HUDEP-2 (cell line): ENCODE data around the gene TFDP1.

Experiments used
- DNase-seq, 76 experiments: peaks; one replicate each; lab custom pipeline; 2025; ENCODE audit not compliant: unreplicated experiment in 76 of 76; lab: John Stamatoyannopoulos, UW

TFDP1 gene

DNA sequence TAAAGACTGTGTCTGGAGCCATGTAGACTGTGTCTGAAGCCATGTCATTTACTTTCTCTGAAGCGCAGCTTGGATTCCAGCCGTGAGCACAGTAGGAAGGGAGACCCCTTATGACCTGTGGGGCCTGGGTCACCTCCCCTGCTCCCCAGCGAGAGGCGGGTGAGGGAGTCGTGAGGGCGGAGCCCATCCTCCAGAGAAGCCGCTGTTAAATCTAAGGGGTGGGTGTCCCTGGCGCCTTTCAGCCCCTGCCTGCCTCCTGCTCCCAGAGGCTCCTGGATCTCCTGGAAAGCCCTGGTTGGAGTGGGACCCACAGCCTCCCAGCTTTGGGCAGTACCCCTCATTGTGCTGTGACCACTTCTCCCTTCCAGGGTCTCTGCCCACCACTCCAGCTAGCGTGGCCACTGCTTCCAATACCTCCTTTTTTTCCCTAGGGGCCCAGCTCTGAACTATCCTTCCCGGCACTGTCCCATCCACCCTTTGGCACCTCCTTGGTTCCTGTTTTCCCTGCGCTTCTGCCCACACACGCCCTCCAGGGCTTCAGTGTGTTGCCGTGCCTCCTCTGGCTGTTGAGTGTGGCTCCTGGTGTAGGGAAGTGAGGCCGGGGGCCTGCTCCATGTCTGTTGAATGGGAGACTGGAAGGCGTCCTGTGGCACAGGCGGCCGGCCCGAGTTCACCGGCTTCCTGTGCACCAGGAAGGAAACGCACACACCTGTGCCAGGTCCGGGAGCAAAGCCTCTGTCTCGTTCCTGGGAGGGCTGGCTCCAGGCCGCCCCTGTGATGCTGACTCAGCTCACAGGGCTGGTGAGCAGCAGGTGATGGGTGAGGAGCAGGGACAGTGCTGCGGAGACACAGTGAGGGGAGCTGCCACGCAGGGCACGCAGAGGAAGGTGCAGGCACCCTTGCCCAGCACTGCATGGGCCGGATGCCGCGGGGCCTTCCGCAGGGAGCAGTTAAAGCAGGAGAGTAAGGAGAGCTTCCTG lies 44.0 kb downstream of the TFDP1 start:
- no peak for DNase-seq

DNA sequence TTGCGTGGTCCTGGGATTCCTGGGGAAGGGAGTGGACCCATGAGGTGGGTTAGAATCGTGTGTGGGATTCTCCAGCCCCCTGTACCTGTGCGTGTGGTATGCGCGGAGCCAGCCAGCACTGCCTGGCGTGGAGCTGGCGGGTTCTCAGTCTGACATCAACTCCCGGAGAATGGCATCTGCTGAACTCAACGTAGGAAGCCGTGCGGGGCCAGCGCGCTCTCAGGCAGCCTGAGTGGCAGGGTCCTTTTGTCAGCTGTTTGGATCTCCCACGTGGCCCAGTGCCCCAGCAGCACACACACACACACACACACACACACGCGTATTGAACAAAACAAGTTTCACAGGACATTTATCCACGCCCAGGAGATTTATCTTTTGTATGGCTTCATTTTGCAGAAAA lies 45.3 kb downstream of the TFDP1 start:
- DNase-seq = no peak

DNA sequence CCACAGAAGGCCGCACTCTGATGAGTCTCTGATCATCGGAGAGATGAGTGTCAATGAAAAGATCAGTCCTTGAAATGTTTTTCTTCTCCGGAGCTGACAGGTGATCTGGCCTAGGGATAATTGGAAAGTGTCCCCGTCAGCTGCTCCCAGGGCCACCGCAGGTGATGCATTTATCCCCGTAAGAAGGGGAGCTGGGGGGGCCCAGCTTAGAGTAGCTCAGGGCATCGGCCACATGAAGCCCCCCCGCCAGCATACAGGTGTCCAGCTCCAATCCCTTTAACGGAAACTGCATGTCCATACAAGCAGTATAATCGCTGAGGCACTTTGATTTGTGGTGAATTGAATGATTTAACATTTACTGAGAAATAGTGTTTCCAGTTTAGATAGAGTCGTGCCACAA lies 45.7 kb downstream of the TFDP1 start:
- no peak for DNase-seq

DNA sequence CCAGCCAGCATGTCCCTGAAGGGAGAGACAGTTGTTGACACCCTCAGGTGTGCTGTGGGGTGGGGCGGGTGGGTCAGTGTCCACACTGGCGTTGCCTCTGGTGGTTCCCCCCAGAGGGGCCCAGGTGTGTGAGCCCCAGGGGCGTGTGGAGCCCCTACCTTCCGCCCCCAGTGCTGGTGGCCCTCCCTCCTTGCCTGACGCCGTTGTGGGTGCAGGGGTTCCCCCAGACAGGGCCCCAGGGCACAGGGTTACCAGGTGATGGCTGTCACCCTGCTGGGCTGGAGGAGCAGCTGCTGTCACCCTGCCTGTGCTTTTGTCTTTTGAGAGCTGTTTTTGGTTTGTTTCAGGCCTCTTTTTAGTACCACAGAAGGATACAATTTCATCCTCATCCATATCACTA lies 46.3 kb downstream of the TFDP1 start:
- no peak for DNase-seq

DNA sequence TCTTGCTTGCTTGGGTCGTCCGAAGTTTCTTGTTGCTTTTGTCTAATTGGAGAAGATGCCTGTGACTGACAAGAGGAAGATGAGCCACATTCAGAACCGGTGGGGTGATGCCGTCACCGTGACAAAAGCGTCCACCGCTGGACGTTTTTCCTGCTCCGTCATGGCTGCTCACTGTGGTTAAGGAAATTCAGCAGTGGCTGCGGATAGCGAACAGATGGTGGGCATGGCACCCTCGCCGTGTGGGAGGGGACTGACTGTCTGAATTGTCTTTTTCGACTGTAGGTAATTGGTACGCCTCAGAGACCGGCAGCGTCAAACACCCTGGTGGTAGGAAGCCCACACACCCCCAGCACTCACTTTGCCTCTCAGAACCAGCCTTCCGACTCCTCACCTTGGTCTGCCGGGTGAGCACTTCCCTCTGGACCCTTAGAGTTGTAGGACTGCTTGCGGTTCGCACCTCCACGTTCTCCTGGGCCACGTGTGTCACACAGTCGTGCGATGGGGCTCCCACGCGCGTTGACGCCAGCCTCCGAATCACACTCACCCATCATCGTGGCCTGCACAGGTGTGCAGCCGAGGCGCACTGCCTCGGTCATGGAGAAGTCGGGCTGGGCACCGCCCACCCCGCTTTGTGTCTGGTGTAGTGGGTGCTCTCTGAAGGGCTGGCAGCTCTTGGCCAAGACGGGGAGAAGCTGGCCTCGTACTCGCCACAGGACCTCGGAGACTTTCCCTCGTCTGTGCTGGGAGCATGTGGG lies 47.0 kb downstream of the TFDP1 start:
- DNase-seq = no peak

DNA sequence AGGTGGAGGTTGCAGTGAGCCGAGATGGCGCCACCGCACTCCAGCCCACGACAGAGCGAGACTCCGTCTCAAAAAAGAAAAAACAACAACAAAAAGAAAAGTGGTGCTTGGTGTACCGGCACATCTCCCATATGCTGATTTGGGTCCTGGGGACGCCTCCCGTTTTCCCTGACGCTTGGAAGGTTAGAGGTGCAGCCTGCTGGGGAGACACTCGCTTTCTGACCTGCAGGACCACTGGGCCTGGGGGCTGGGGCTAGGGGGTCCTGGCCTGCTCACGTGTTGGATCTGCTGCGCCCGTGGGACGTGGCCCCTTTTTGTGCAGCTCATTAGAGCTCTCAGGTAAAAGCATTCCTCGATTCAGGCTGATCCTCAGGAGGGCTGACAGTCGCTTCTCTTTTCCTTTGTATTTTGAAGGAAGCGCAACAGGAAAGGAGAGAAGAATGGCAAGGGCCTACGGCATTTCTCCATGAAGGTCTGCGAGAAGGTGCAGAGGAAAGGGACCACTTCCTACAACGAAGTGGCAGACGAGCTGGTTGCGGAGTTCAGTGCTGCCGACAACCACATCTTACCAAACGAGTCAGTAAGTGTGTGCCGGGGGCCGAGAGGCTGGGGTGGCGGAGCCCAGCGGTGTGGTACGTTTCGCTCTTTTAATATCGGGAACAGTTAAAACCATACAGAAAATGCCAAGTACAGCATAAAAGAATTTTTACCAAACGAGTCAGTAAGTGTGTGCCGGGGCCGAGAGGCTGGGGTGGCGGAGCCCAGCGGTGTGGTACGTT lies 48.3 kb downstream of the TFDP1 start:
- DNase-seq = no peak

DNA sequence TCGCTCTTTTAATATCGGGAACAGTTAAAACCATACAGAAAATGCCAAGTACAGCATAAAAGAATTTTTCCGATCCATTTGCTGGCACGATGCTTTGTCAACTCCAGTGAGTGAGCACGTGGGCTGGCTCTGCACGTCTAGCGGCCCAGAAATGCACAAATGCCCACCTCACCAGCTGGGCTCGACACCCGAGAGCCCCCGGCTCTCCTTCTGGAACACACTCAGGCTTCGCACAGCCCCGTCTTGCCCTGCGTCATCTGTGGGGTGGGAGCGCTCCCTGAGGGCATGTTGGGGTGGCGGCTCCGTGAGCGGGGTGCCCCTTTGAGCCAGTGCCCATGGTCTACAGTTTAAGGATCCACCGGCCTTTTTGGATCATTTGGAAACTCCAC lies 48.9 kb downstream of the TFDP1 start:
- DNase-seq = no peak

DNA sequence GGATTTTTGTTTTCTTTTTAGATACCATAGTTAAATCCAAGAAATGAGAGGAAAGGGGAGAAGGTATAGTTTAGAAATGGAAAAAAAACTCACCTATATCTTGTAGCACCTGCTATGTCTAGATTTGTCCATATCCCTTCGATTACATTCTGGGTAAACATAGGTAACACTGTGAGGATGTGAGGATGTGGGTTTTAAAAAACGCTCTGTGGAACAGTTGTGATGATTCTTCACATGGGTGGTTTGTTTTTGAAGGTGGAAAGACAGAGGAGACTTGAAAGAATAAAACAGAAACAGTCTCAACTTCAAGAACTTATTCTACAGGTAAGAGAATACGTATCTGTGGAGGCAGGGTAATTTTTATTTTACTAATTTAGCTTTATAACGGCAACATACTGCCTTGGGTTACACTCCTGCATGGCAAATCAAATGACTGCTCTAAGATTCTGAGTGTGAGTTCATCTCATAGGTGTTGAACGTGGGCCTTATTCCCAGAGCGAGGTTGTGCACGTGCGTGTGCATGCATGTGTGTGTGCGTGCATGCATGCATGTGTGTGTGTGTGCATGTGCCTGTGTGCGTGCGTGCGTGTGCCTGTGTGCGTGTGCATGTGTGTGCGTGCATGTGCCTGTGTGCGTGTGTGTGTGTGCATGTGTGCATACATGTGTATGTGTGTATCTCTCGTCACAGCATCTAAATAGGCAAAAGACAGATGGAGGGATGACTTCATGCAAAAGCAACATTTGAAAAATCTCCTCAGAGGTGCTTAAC lies 49.9 kb downstream of the TFDP1 start:
- DNase-seq = no peak

DNA sequence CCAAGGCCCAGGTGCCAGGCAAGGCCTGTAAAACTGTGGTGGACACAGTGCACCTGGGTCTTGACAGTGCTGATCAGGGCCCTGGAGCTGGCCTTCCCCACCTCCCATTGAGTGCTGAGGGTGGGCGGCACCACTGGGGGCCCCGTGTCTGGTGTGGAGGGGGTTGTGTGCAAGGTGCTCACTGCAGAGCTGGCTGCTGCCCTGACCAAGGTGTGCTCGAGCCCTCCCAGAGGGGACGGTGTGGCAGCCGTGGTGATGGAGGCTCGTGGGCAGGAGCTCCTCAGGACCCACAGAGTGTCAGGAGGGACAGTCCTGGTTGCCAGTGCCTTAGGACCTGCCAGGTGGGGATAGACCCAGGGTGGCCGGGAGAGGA lies 50.5 kb downstream of the TFDP1 start:
- no peak for DNase-seq

DNA sequence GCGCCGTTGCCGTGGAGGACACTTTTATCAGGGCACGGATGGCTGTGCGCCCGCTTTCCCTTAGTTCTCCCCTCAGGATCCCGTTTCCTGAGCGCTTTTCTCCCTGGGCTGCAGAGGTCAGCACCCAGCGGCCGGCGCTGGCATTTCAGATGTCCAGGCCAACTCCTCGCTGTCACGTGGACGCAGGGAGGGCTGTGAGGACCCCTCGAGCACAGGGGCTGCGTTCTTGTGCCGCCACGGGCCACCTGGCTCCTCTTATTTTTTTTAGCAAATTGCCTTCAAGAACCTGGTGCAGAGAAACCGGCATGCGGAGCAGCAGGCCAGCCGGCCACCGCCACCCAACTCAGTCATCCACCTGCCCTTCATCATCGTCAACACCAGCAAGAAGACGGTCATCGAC lies 51.2 kb downstream of the TFDP1 start:
- DNase-seq = no peak

DNA sequence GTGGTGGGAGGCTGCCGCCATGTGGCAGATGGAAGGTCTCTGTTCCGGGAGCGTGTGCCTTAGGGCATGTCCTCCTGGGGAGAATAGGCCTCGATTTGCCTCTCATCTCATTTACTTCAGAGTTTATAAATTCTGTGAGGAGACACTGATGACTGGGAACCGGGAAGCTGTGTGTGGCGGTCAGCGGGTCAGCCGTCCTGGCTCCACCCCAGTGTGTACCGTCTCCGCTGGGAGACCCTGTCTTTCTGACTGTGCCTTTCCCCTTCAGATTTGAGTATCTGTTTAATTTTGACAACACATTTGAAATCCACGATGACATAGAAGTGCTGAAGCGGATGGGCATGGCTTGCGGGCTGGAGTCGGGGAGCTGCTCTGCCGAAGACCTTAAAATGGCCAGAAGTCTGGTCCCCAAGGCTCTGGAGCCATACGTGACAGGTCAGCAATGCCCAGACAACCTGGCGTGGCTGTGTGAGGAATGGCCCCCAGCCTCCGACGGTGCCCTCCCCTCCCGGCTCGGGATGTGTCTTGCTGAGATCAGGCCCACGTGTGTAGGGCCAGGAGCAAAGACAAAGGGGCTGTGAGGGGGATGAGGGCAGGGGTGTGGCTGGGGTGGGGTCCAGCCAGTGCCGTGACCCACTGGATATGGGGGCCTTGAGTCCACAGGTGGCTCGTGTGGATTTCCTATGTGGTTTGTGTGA lies 51.9 kb downstream of the TFDP1 start:
- DNase-seq = no peak

DNA sequence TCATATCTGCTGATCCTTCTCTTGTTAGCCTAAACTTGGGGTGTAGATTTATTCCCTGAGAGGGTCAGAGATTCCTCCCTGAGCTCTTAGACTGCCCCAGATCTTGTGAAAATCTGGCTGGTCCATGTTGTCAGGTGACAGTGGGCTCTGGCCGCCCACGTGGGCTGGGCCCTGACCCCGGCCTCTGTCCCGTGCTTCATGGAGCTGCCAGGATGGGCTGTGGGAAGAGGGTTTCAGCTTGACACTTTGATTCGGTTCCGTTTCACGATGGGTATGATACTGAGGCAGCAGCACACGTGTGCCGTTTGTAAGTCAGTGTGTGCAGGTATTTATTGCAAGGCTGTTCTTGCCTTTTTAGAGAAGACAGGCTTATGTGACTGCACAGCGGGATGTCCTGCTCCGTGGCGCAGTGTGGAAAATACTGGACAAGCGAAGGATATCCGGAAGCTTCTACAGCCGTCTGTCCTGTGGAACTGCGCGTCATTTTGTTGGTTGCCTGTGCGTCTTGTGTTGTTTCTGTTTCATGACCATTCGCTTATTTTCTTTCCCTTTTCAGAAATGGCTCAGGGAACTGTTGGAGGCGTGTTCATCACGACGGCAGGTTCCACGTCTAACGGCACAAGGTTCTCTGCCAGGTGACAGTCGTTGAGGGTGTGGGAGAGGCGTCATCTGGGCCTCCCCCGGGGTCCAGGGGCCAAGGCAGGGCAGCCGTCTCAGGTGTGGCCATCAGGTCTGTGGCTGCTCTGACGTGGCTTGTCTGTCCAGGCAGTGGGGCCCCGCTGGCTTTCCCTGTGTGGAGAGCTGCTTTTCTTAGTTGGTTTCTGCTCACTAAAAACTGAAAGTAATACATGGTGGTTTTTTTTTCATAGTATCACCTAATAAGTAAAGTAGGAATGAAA lies 53.0 kb downstream of the TFDP1 start:
- no peak for DNase-seq

DNA sequence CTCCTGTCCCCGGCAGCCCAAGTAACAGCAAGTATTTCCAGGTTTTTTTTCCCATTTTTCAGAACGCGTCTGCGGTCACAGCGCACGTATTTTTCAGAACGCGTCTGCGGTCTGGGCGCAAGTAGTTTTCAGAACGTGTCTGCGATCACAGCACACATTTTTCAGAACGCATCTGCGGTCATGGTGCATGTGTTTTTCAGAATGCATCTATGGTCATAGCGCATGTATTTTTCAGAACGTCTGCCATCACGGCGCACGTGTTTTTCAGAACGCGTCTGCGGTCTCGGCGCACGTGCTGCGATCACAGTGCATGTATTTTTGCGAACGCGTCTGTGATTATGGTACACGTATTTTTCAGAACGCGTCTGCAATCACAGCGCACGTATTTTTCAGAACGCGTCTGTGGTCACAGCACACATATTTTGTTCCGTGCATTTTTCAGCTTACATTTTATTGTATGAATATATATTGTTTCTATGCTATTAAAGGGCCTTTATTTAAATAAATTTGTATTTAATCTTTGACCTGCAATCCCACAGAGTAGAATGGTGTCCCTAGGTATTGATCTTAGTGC lies 53.7 kb downstream of the TFDP1 start:
- no peak for DNase-seq

DNA sequence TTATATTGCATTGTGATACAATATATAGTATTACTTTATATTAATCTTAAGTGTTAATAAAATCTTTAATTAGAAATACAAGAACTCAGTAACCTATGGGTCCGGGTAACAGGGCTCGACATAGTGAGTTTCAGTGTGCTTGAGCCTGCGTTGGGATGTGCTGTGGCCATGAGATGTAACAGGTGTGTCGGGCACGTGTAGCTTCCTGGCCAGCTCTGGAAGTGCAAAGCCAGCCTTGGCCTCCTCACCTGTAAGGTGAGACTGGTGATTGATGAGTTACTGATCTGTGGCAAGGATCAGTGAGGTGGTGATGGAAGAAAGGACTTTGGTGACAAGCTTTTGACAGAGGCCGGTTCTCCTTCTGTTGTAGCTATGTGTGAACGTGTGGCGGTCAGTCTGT lies 54.3 kb downstream of the TFDP1 start:
- DNase-seq = no peak

DNA sequence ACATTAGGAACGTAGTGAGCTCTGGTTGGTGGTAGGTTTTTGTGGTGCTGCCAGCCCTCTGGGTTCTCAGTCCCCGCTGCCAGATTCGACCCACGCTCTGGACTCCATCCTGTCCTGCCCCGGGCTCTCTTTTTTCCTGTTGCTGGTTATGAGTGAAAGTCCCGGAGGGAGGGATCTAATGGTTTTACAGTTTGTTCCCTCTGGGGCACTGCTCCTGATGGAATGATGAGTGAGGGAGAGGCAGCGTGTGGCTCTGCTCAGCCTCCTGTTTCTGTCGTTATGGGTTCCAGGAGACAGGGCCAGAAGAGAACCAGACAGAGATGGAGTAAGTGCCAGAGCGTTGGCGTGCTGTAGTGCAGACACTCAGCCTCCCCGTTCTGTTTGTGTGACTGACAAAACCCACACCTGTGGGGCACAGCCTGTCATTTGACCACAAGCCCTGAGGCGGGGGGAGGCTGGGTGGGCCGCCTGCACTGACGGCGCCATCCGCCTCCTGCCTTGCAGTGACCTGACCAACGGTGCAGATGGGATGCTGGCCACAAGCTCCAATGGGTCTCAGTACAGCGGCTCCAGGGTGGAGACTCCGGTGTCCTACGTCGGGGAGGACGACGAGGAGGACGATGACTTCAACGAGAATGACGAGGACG lies 55.2 kb downstream of the TFDP1 start:
- DNase-seq = no peak

DNA sequence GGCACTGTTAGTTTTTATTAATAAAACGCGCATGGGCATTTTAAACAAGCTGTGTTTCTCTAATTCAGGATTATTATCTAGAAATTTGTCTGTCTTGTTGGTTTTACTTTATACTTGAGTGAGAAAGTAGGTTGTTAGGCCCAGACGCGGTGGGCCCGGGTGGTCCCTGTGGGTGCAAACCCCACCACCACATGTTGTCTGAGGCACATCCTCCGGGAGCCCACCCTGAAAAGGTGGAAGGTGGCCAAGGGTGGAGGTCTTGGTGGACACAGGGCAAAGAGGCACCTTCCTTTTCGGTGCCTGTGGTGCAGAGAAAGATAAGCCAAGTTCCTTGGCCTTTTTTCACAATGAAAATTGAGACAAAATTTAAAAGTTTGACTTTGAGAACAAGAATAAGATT lies 56.9 kb downstream of the TFDP1 start:
- no peak for DNase-seq

DNA sequence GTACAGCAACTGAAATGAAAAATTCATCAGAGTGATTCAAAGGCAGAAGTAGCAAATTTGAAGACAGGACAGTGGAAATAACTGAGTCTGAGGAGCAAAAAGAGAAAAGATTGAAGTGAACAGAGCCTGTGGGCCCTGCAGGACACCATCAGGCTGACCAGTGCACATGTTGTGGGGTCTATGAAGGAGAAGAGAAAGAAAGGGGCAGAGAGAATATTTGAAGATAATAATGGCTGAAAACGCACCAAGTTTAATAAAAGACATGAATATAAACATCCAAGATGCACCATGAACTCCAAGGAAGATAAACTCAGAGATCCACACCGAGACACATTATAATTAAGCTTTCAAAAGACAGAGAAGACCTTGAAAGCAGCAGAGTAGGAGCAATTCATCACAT lies 58.0 kb downstream of the TFDP1 start:
- no peak for DNase-seq

DNA sequence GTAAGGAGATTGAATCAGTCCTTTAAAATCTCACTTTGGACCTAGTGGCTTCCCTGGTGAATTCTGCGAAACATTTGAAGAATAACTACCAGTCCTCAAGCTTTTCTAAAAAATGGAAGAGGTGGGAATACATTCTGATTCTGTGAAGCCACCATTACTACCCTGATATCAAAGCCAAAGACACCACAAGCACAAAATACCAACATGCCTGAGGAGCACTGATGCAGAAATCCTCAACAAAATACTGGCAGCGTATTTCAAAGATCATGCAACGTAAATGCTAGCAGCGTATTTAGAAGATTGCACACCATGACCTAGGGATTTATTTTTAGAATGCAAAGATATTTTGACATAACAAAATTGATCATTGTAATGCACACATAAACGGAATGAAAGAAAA lies 59.0 kb downstream of the TFDP1 start:
- no peak for DNase-seq
